Measurements from ENCODE around the gene SLC6A4. TPM values are rescaled to one million over a fixed set of nuclear protein-coding genes. Genes with fewer than 3 reads are reported as not detected.

The SLC6A4 gene
- total and polyA plus RNA-seq, 2 of the 8 experiments (the other 6 are each of a cell fraction or from before 2014, with no cell fraction given), result 0.09 to 0.33 TPM

DNA sequence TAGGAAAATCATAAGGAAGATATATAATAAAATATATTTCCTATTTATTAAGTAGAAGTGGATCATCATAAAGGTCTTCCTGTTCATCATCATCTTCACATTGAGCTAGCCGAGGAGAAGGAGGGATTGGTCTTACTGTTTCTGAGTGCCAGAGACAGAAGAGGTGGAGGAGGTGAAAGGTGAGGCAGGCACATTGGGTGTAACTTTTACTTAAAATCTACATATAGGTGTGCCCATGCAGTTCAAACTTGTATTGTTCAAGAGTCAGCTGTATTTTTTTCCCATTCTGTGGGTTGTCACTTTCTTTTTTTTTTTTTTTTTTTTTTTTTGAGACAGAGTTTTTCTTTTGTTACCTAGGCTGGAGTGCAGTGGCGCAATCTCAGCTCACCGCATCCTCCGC lies 84.0 kb downstream of the SLC6A4 start:
- H3K4ac ChIP-seq (replicated peaks; ENCODE audit: insufficient read length, low read depth, low read length), result no peak overlapping the region
- H2BK20ac ChIP-seq (ENCODE audit: low read length), result no peak overlapping the region
- no peak overlapping the region for H2AFZ ChIP-seq (ENCODE audit: low read length)
- H2BK12ac ChIP-seq (ENCODE audit: low read depth, low read length), result no peak overlapping the region
- H3K9ac ChIP-seq (replicated peaks in 1 of 4; ENCODE audit: extremely low read depth in 1 of 4, low read depth in 3 of 4, low read length in 3 of 4), result no peak overlapping the region
- FAIRE-seq, result no peak
- no peak for DNase-seq (ENCODE audit: low read depth in 1 of 2, low spot score in 2 of 2)
- no peak overlapping the region for H3K56ac ChIP-seq (replicated peaks; ENCODE audit: insufficient read length, low read depth, low read length)
- H3K4me1 ChIP-seq (replicated peaks in 1 of 4; ENCODE audit: control insufficient read depth in 3 of 4, insufficient read depth in 4 of 4, low read length in 3 of 4), result no peaks in the 10 kb centered on the region
- H4K91ac ChIP-seq (replicated peaks; ENCODE audit: insufficient read length, low read length), result no peak overlapping the region
- H3K4me2 ChIP-seq (ENCODE audit: insufficient read depth in 1 of 2, low read depth in 2 of 2, low read length in 2 of 2), result no peak overlapping the region
- H4K5ac ChIP-seq (ENCODE audit: insufficient read length, low read depth, low read length), result no peak overlapping the region
- no peak overlapping the region for H4K8ac ChIP-seq (ENCODE audit: extremely low read depth, insufficient read depth, low read length)
- H3K27me3 ChIP-seq (replicated peaks in 1 of 4; ENCODE audit: control insufficient read depth in 3 of 4, extremely low read depth in 1 of 4, insufficient read depth in 3 of 4, low read length in 3 of 4), result no peaks in the 10 kb centered on the region
- H3K4me3 ChIP-seq (ENCODE audit: extremely low read depth in 1 of 4, insufficient read depth in 2 of 4, low read depth in 3 of 4, low read length in 4 of 4), result no peak overlapping the region
- peaks cover 3% of the 10 kb centered on the region; the same call in 1 of the 2 replicates for H3K79me1 ChIP-seq (ENCODE audit: low read depth, low read length)
- no peaks in the 10 kb centered on the region for H3K9me3 ChIP-seq (ENCODE audit: insufficient read depth in 2 of 2, low read depth in 1 of 2, low read length in 1 of 2)
- no peaks in the 10 kb centered on the region for H4K20me1 ChIP-seq (replicated peaks in 1 of 2; ENCODE audit: control insufficient read depth in 1 of 2, insufficient read depth in 2 of 2, low read length in 2 of 2)
- H3K23ac ChIP-seq (ENCODE audit: insufficient read length), result no peak overlapping the region
- H3K18ac ChIP-seq (ENCODE audit: extremely low read depth, low read length), result no peak overlapping the region
- H3K23me2 ChIP-seq (ENCODE audit: low read depth, low read length), result no peaks in the 10 kb centered on the region
- H3K79me2 ChIP-seq (ENCODE audit: control insufficient read depth in 1 of 2, insufficient read depth in 2 of 2, low read length in 2 of 2), result peaks cover 0 to 31% of the 10 kb centered on the region in 2 experiments; a peak in 2 of 4 replicates
- no peak overlapping the region for H3K14ac ChIP-seq (ENCODE audit: insufficient read length)
- no peak overlapping the region for H2BK120ac ChIP-seq (replicated peaks; ENCODE audit: low read depth, low read length)
- 96% methylated on average over 4 of the region's 4 CpGs; no CpG with 5 or more reads in 1 of the 2 experiments for WGBS, 2 experiments (ENCODE audit: extremely low coverage in 1 of 2, insufficient coverage in 1 of 2, insufficient read length in 1 of 2, insufficient replicate concordance in 2 of 2, low coverage in 1 of 2, low lambda C conversion rate in 2 of 2, missing lambda C conversion rate in 1 of 2)
- H2BK15ac ChIP-seq (ENCODE audit: low read length), result no peak overlapping the region
- H3K27ac ChIP-seq (ENCODE audit: low read depth, low read length), result no peak overlapping the region
- H2BK5ac ChIP-seq (ENCODE audit: low read depth, low read length), result no peak overlapping the region
- H3K36me3 ChIP-seq (ENCODE audit: control insufficient read depth in 2 of 4, insufficient read depth in 4 of 4, low read length in 3 of 4), result no peaks in the 10 kb centered on the region; a peak in 1 of 8 replicates
- ChIA-PET CTCF (ENCODE audit: partially characterized antibody) (interaction anchor here (0.6 kb wide), 1 partner anchor 1025 kb away, joined by 3 read pairs; no protein-coding TSS in a partner anchor), POLR2A (ENCODE audit: partially characterized antibody) (interaction anchor here (0.7 to 1.1 kb wide), 5 partner anchors 10 to 154 kb away, joined by 3 to 6 read pairs (median 4); no protein-coding TSS in a partner anchor)
- H2AK5ac ChIP-seq (ENCODE audit: low read depth, low read length), result no peak overlapping the region
- TF ChIP-seq BACH1 (IDR thresholded peaks at IDR 0.05; ENCODE audit: low read length) (no peak), JUN (IDR thresholded peaks at IDR 0.05; ENCODE audit: low read depth, low read length) (no peak), BCL11A (IDR thresholded peaks at IDR 0.05; ENCODE audit: low read depth in 2 of 2, low read length in 2 of 2) (no peak), POU5F1 (IDR thresholded peaks at IDR 0.05; ENCODE audit: low read depth, low read length) (no peak), SP1 (IDR thresholded peaks at IDR 0.05; ENCODE audit: low read depth, low read length) (no peak), EZH2 (IDR thresholded peaks at IDR 0.05; ENCODE audit: low read depth, low read length, severe bottlenecking) (no peak), JUND (IDR thresholded peaks at IDR 0.05; ENCODE audit: low read length) (no peak), CBX8 (IDR thresholded peaks at IDR 0.05; ENCODE audit: borderline replicate concordance, low read depth, low read length) (no peak), SP4 (IDR thresholded peaks at IDR 0.05; ENCODE audit: low read length) (no peak), RFX5 (IDR thresholded peaks at IDR 0.05; ENCODE audit: borderline replicate concordance, low read depth, low read length) (no peak), TAF7 (optimal IDR thresholded peaks at IDR 0.05; ENCODE audit: borderline replicate concordance, low read depth, low read length) (no peak), NANOG (IDR thresholded peaks at IDR 0.05; ENCODE audit: insufficient read depth, low read depth, low read length, poor library complexity, severe bottlenecking) (no peak), TAF1 (IDR thresholded peaks at IDR 0.05; ENCODE audit: low read depth, low read length) (no peak)
- TF ChIP-seq, protein P1, sequence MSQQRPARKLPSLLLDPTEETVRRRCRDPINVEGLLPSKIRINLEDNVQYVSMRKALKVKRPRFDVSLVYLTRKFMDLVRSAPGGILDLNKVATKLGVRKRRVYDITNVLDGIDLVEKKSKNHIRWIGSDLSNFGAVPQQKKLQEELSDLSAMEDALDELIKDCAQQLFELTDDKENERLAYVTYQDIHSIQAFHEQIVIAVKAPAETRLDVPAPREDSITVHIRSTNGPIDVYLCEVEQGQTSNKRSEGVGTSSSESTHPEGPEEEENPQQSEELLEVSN (IDR thresholded peaks at IDR 0.05), result no peak

Data from H1 (cell line).